HepG2 (cell line): ENCODE data around the gene ZNRF4.

Experiments used
- CTCF ChIP-seq: sonication (generic); formaldehyde crosslinking; IDR thresholded peaks from 2 replicates; pipeline ENCODE4 v1.5.0; 2020; ENCODE audit warnings: mild to moderate bottlenecking, missing genetic modification reagents, moderate library complexity
- GLI4 ChIP-seq: sonication (generic); formaldehyde crosslinking; IDR thresholded peaks from 2 replicates; pipeline ENCODE4 v1.5.1; 2020; ENCODE audit warnings: missing genetic modification reagents, mild to moderate bottlenecking, moderate library complexity, borderline replicate concordance
- SKIL ChIP-seq: sonication (generic); formaldehyde crosslinking; IDR thresholded peaks from 2 replicates; pipeline ENCODE4 v1.8.0; 2022; ENCODE audit warnings: missing genetic modification reagents, mild to moderate bottlenecking, moderate library complexity, borderline replicate concordance

- TF ChIP-seq SKIL (CRISPR knock-in tag) (no peak), CTCF (CRISPR knock-in tag) (no peak), GLI4 (no peak)
Measured at GRCh38 chr19:5472286-5472685, 17.1 kb downstream of the ZNRF4 start.
